HepG2 (cell line): Measurements from ENCODE around the gene P4HTM. TPM values are rescaled to one million over a fixed set of nuclear protein-coding genes. Genes with fewer than 3 reads are reported as not detected.
A peak's percentile ranks its signal among the peaks of the same experiment; 100 is the strongest.

Experiments used
- HDAC6 ChIP-seq: fragments of 200-600 bp; sonication (generic); IDR thresholded peaks from 2 replicates; pipeline ENCODE4 v1.7.0; 2017; ENCODE audit warnings: mild to moderate bottlenecking, antibody characterized with exemption, low read length, low read depth
- HNRNPLL ChIP-seq: fragments of 200-400 bp; formaldehyde crosslinking; IDR thresholded peaks from 2 replicates; pipeline ENCODE4 v1.6.1; 2017; ENCODE audit warnings: mild to moderate bottlenecking, low read depth, low read length; ENCODE audit not compliant: poor library complexity, severe bottlenecking
- KDM5A ChIP-seq: fragments of 200-600 bp; sonication (generic); IDR thresholded peaks from 2 replicates; pipeline ENCODE4 v1.7.0; 2018; ENCODE audit warnings: antibody characterized with exemption, mild to moderate bottlenecking, low read length, borderline replicate concordance
- MIXL1 ChIP-seq: IDR thresholded peaks from 2 replicates; pipeline ENCODE4 v1.6.1; 2016
- MZF1 ChIP-seq: sonication (generic); formaldehyde crosslinking; IDR thresholded peaks from 2 replicates; pipeline ENCODE4 v1.8.1; 2023; ENCODE audit warnings: mild to moderate bottlenecking, missing genetic modification reagents, borderline replicate concordance
- NAIF1 ChIP-seq: sonication (generic); formaldehyde crosslinking; IDR thresholded peaks from 2 replicates; pipeline ENCODE4 v1.5.0; 2020; ENCODE audit warnings: mild to moderate bottlenecking, missing genetic modification reagents, borderline replicate concordance
- NFIC ChIP-seq: IDR thresholded peaks from 2 replicates; pipeline ENCODE4 v1.6.1; 2012; ENCODE audit warnings: mild to moderate bottlenecking, low read length, inconsistent platforms
- POLR2G ChIP-seq: fragments of 200-400 bp; formaldehyde crosslinking; IDR thresholded peaks from 2 replicates; pipeline ENCODE4 v1.6.1; 2018; ENCODE audit warnings: mild to moderate bottlenecking, low read depth, low read length, moderate library complexity
- RXRB ChIP-seq: IDR thresholded peaks from 2 replicates; pipeline ENCODE4 v1.6.1; 2016; ENCODE audit warnings: borderline replicate concordance, missing genetic modification reagents, missing compliant biosample characterization
- SCMH1 ChIP-seq: sonication (generic); formaldehyde crosslinking; IDR thresholded peaks from 2 replicates; pipeline ENCODE4 v1.9.0; 2021; ENCODE audit warnings: missing genetic modification reagents, mild to moderate bottlenecking, borderline replicate concordance
- SIX4 ChIP-seq: sonication (generic); formaldehyde crosslinking; IDR thresholded peaks from 2 replicates; pipeline ENCODE4 v1.4.0; 2020; ENCODE audit warnings: missing genetic modification reagents
- SOX6 ChIP-seq, 2 experiments: fragments of 450-650 bp in 1 of 2; sonication (generic) in 1 of 2; formaldehyde crosslinking in 1 of 2; IDR thresholded peaks; 2 replicates each; pipeline versions ENCODE4 v1.4.0 to v1.6.1; 2017 to 2020; ENCODE audit warnings: antibody characterized with exemption in 1 of 2, mild to moderate bottlenecking in 1 of 2, missing genetic modification reagents in 1 of 2
- SRSF1 ChIP-seq: fragments of 200-400 bp; formaldehyde crosslinking; optimal IDR thresholded peaks from 2 replicates; pipeline ENCODE3; 2017; ENCODE audit warnings: mild to moderate bottlenecking, low read depth, low read length, moderate library complexity
- ZNF430 ChIP-seq: sonication (generic); formaldehyde crosslinking; IDR thresholded peaks from 2 replicates; pipeline ENCODE4 v1.9.0; 2021; ENCODE audit warnings: mild to moderate bottlenecking, missing genetic modification reagents
- ZNF660 ChIP-seq: sonication (generic); formaldehyde crosslinking; IDR thresholded peaks from 2 replicates; pipeline ENCODE4 v1.5.1; 2020; ENCODE audit warnings: mild to moderate bottlenecking, low read depth, missing genetic modification reagents, borderline replicate concordance
- ZNF766 ChIP-seq: sonication (generic); formaldehyde crosslinking; IDR thresholded peaks from 2 replicates; pipeline ENCODE4 v1.5.0; 2020; ENCODE audit warnings: missing genetic modification reagents, borderline replicate concordance
- ZNF788 ChIP-seq: sonication (generic); formaldehyde crosslinking; IDR thresholded peaks from 2 replicates; pipeline ENCODE4 v1.5.0; 2020; ENCODE audit warnings: mild to moderate bottlenecking, missing genetic modification reagents, borderline replicate concordance
- ZNF839 ChIP-seq: sonication (generic); formaldehyde crosslinking; IDR thresholded peaks from 2 replicates; pipeline ENCODE4 v1.4.0; 2020; ENCODE audit warnings: missing genetic modification reagents, mild to moderate bottlenecking, borderline replicate concordance
- polyA plus RNA-seq, 8 experiments: library from polyadenylated mRNA; depleted of rRNA in 3 of 8; stranded (reverse) in 7 of 8; unstranded in 1 of 8; fragments of >200 nt; fragmentation: Illumina TruSeq in 4 of 8; extraction: Trizol in 4 of 8; gene quantifications; 2 replicates each; pipeline versions ENCODE4 v1.2.1 to v1.2.3, GENCODE V29; 2011 to 2016; ENCODE audit warnings: low read depth in 4 of 8, missing spikeins in 1 of 8, mixed read lengths in 1 of 8; ENCODE audit not compliant: insufficient read depth in 1 of 8
- total RNA-seq, 5 experiments: library from RNA; depleted of rRNA; stranded (reverse); fragments of >200 nt; fragmentation: Illumina TruSeq; extraction: Trizol; gene quantifications; 2 replicates each; pipeline ENCODE4 v1.2.3, GENCODE V29; 2016; ENCODE audit warnings: low read depth in 1 of 5
- TF ChIP-seq, protein P1 (sequence below): fragments of 450-650 bp; IDR thresholded peaks from 2 replicates; pipeline ENCODE4 v1.6.1; 2017; ENCODE audit warnings: mild to moderate bottlenecking
- TF ChIP-seq, protein P2 (sequence below): sonication (generic); formaldehyde crosslinking; IDR thresholded peaks from 2 replicates; pipeline ENCODE4 v1.4.0; 2020; ENCODE audit warnings: missing genetic modification reagents, mild to moderate bottlenecking, borderline replicate concordance
- TF ChIP-seq, protein P3 (sequence below): sonication (generic); formaldehyde crosslinking; IDR thresholded peaks from 2 replicates; pipeline ENCODE4 v1.5.1; 2020; ENCODE audit warnings: missing genetic modification reagents, mild to moderate bottlenecking, borderline replicate concordance
- TF ChIP-seq, protein P4 (sequence below): IDR thresholded peaks from 2 replicates; pipeline ENCODE4 v1.6.1; 2016; ENCODE audit warnings: missing genetic modification reagents, missing compliant biosample characterization
- TF ChIP-seq, protein P5 (sequence below): sonication (generic); IDR thresholded peaks from 2 replicates; pipeline ENCODE4 v1.6.1; 2016; ENCODE audit warnings: low read depth, borderline replicate concordance

The P4HTM gene
- total and polyA plus RNA-seq, 2 of the 13 experiments (the other 11 are each of a cell fraction or from before 2014, with no cell fraction given), result 0.01 TPM; not detected in 1

DNA sequence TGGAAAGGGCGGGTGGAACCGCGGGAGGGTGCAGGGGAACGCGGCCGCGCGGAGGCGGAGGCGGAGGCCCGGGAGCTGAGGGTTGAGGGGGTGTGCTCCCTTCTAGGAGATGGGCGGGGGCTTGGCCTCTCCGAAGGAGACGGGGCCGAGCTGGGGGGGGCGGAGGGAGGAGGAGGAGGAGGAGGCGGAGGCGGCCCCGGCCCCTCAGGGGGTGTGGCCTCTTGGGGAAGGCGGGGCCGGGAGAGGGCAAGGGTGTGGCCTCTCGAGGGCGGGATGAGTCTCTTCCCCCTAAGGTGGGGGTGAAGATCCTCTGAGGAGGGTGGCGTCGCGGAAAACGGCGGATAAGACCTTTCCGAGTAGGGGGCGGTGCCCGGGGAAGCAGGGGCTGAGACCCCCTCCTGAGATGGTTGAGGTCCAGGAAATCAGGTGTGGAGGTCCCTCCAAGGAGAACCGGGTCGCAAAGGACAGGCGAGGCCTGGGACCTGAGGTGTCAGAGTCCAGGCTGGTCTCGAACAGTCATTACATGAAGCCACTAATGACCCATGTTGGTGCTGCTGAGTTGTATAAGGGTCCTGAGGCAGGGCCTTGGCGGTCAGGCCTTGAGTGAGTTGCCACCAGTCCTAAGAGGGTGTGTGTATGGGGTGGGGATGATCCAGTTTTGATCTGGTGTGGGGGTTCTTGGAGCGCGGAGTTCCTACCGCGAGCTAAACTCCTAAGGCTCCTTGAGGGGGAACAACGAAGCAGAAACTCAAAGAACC is 17.9 kb downstream of the P4HTM start (continued):
- TF ChIP-seq ZNF660 (CRISPR knock-in tag) (no peak), NFIC (no peak), SRSF1 (no peak), SIX4 (CRISPR knock-in tag) (no peak), KDM5A (peak; percentile 10; the same call in 1 of the 2 replicates), RXRB (CRISPR knock-in tag) (no peak), MIXL1 (CRISPR knock-in tag) (no peak), NAIF1 (CRISPR knock-in tag) (no peak), POLR2G (no peak), HDAC6 (no peak), ZNF788 (CRISPR knock-in tag) (no peak), ZNF430 (CRISPR knock-in tag) (no peak), ZNF766 (CRISPR knock-in tag) (no peak), ZNF839 (no peak), HNRNPLL (no peak), MZF1 (CRISPR knock-in tag) (no peak), SCMH1 (no peak), SOX6 (IDR thresholded peaks at IDR 0.05) (no peak), SOX6 (CRISPR knock-in tag; IDR thresholded peaks at IDR 0.05) (no peak)
- TF ChIP-seq, protein P1, sequence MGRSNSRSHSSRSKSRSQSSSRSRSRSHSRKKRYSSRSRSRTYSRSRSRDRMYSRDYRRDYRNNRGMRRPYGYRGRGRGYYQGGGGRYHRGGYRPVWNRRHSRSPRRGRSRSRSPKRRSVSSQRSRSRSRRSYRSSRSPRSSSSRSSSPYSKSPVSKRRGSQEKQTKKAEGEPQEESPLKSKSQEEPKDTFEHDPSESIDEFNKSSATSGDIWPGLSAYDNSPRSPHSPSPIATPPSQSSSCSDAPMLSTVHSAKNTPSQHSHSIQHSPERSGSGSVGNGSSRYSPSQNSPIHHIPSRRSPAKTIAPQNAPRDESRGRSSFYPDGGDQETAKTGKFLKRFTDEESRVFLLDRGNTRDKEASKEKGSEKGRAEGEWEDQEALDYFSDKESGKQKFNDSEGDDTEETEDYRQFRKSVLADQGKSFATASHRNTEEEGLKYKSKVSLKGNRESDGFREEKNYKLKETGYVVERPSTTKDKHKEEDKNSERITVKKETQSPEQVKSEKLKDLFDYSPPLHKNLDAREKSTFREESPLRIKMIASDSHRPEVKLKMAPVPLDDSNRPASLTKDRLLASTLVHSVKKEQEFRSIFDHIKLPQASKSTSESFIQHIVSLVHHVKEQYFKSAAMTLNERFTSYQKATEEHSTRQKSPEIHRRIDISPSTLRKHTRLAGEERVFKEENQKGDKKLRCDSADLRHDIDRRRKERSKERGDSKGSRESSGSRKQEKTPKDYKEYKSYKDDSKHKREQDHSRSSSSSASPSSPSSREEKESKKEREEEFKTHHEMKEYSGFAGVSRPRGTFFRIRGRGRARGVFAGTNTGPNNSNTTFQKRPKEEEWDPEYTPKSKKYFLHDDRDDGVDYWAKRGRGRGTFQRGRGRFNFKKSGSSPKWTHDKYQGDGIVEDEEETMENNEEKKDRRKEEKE, result no peak
- TF ChIP-seq, protein P2, sequence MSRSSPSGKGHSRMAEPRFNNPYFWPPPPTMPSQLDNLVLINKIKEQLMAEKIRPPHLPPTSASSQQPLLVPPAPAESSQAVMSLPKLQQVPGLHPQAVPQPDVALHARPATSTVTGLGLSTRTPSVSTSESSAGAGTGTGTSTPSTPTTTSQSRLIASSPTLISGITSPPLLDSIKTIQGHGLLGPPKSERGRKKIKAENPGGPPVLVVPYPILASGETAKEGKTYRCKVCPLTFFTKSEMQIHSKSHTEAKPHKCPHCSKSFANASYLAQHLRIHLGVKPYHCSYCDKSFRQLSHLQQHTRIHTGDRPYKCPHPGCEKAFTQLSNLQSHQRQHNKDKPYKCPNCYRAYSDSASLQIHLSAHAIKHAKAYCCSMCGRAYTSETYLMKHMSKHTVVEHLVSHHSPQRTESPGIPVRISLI (CRISPR knock-in tag), result no peak
- TF ChIP-seq, protein P3, sequence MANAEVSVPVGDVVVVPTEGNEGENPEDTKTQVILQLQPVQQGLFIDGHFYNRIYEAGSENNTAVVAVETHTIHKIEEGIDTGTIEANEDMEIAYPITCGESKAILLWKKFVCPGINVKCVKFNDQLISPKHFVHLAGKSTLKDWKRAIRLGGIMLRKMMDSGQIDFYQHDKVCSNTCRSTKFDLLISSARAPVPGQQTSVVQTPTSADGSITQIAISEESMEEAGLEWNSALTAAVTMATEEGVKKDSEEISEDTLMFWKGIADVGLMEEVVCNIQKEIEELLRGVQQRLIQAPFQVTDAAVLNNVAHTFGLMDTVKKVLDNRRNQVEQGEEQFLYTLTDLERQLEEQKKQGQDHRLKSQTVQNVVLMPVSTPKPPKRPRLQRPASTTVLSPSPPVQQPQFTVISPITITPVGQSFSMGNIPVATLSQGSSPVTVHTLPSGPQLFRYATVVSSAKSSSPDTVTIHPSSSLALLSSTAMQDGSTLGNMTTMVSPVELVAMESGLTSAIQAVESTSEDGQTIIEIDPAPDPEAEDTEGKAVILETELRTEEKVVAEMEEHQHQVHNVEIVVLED (CRISPR knock-in tag), result no peak
- TF ChIP-seq, protein P4, sequence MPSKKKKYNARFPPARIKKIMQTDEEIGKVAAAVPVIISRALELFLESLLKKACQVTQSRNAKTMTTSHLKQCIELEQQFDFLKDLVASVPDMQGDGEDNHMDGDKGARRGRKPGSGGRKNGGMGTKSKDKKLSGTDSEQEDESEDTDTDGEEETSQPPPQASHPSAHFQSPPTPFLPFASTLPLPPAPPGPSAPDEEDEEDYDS, result no peak
- TF ChIP-seq, protein P5, sequence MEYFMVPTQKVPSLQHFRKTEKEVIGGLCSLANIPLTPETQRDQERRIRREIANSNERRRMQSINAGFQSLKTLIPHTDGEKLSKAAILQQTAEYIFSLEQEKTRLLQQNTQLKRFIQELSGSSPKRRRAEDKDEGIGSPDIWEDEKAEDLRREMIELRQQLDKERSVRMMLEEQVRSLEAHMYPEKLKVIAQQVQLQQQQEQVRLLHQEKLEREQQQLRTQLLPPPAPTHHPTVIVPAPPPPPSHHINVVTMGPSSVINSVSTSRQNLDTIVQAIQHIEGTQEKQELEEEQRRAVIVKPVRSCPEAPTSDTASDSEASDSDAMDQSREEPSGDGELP, result no peak
